Iris pigment epithelial cell (primary cell): ENCODE measurements around the gene CREBBP.

ENCODE experiments used
- DNase-seq: peaks from one replicate; pipeline ENCODE4 v3.0.0-alpha.2; 2011; ENCODE audit warnings: low read depth

The CREBBP gene

GRCh38 chr16:3797904-3798811 lies 82.4 kb downstream of the CREBBP start:
- DNase-seq, result no peak

GRCh38 chr16:3797473-3797872 lies 83.0 kb downstream of the CREBBP start:
- DNase-seq, result no peak

GRCh38 chr16:3793161-3793576 lies 87.3 kb downstream of the CREBBP start:
- no peak for DNase-seq

GRCh38 chr16:3792472-3793012 lies 88.0 kb downstream of the CREBBP start:
- DNase-seq, result no peak

- no peak for DNase-seq
Observed at GRCh38 chr16:3791701-3792100, 88.8 kb downstream of the CREBBP start.

GRCh38 chr16:3789375-3790099 lies 91.0 kb downstream of the CREBBP start:
- DNase-seq, result no peak

GRCh38 chr16:3788711-3789374 lies 91.7 kb downstream of the CREBBP start:
- DNase-seq, result no peak

- DNase-seq, result no peak
Observed at GRCh38 chr16:3787924-3788661, 92.4 kb downstream of the CREBBP start.

- no peak for DNase-seq
Observed at GRCh38 chr16:3785413-3785812, 95.1 kb downstream of the CREBBP start.

GRCh38 chr16:3783516-3783915 lies 97.0 kb downstream of the CREBBP start:
- DNase-seq, result no peak

- DNase-seq, result no peak
Observed at GRCh38 chr16:3782566-3782965, 97.9 kb downstream of the CREBBP start.

- DNase-seq, result no peak
Observed at GRCh38 chr16:3781421-3781820, 99.1 kb downstream of the CREBBP start.

GRCh38 chr16:3780570-3780969 lies 99.9 kb downstream of the CREBBP start:
- DNase-seq, result peak; percentile 15

- no peak for DNase-seq
Observed at GRCh38 chr16:3776316-3776715, 104.2 kb downstream of the CREBBP start.

- no peak for DNase-seq
Observed at GRCh38 chr16:3774819-3775218, 105.7 kb downstream of the CREBBP start.

GRCh38 chr16:3774156-3774767 lies 106.3 kb downstream of the CREBBP start:
- DNase-seq, result no peak

GRCh38 chr16:3773663-3774062 lies 106.8 kb downstream of the CREBBP start:
- DNase-seq, result no peak

- no peak for DNase-seq
Observed at GRCh38 chr16:3771513-3771912, 109.0 kb downstream of the CREBBP start.

GRCh38 chr16:3770530-3770929 lies 110.0 kb downstream of the CREBBP start:
- DNase-seq, result no peak

GRCh38 chr16:3769942-3770341 lies 110.6 kb downstream of the CREBBP start:
- no peak for DNase-seq

GRCh38 chr16:3769013-3769412 lies 111.5 kb downstream of the CREBBP start:
- DNase-seq, result no peak
